GM19397 (cell line): ENCODE results near the gene ASL.
"Not testable (repeated sequence)": the region's sequence is repeated elsewhere in the genome, so short reads cannot be mapped to it uniquely, and the experiment has no call there.

Experiments used
- ATAC-seq: cut with Tn5 transposase; IDR thresholded peaks from one replicate; pipeline ENCODE4 v1.9.1; 2021; ENCODE audit warnings: mild to moderate bottlenecking, moderate library complexity; ENCODE audit not compliant: unreplicated experiment

The ASL gene

GRCh38 chr7:66075590-66076461 is at the start of gene ASL:
ASL (plus strand) TSS chr7:66075819; CDS start chr7:66076082, 263 bp downstream.
- peak; percentile 99 for ATAC-seq

- not testable (repeated sequence) for ATAC-seq
Measured at GRCh38 chr7:66028342-66028741, 47.3 kb upstream of the ASL start.

- no peak for ATAC-seq
Measured at GRCh38 chr7:66033471-66034385, 41.9 kb upstream of the ASL start.

DNA sequence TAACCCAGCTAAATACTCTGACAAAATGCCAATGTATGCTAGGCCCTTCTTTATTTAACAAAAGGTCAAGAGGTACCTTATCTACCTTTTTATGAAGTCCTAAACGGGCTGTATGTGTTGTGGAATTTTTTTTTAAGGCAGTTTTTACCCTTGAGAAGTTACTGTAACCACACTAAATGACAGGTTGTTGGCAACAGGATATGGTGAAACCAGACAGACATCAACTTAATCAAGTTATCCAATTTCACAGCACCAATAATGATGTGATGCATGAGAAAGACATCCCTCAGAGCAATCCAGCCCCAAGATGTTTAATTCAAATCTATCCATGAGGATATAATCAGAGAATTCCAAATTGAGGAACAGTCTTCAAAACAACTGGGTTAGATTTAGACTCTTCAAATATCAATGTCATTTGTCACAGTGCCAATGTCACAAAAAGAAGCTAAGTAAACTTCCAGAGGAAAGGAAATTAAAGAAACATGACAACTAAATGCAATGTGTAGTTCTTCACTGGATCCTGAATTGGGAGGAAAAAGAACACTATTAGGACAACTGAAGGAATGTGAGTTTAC is 41.1 kb upstream of the ASL start:
- not testable (repeated sequence) for ATAC-seq

DNA sequence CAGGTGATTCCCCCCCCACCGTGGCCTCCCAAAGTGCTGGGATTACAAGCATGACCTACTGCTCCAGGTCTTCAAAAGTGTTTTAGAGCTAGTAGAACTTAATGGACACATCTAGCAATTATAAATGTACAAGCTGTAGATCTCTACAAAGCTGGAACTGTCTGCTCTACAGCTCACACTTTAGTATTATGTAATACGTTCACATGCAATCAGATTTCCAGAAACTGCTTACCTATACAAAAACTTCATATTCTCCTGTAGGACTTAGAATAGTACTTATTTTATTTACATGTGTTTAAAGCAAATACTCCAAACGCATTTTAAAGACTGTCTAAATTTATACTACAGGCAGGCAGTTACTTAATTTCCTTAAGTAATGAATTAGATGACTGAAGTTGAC is 39.2 kb upstream of the ASL start:
- no peak for ATAC-seq

- ATAC-seq, result no peak
Measured at GRCh38 chr7:66036788-66037187, 38.8 kb upstream of the ASL start.

GRCh38 chr7:66039094-66039670 is 36.4 kb upstream of the ASL start:
- ATAC-seq, result no peak

DNA sequence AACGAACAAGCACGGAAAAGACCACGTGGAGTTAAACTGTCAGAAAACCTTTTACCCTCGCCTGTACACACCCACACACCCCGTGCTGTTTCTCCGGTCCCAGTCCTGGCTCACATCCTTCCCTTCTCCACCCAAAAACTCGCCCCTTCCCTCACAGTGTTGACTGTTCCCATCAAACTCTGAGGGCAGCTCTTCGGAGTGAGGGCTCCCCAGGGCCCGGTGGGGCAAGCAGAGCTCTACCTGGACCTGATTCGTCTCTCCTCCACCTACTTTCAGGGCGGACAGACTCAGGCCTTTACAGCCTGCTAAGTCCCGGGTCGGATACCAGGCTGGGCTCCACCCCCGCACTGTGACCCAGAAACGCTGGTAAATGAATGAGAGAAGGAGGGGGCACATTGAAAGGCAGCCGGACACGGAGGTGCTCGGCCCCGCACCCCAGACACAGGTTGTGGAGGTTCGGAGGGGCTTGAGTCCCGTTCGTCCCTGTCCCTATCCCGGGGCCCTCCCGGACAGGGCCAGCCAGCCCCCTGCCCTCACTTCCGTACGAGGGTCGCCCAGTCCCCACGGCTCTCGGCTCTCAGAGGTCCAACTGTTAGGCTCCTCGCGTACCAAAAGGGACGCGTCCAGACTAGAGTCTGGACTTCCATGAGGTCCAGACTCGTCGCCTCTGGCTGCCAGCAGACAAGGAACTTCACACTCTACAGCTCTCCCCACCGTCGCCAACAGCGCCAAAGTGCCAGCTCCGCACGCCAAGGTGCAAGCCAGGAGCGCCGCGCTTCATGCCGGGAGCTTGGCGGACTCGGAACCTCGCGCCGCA is 31.7 kb upstream of the ASL start:
- ATAC-seq, result no peak

GRCh38 chr7:66044498-66044854 is 31.1 kb upstream of the ASL start:
- not testable (repeated sequence) for ATAC-seq

DNA sequence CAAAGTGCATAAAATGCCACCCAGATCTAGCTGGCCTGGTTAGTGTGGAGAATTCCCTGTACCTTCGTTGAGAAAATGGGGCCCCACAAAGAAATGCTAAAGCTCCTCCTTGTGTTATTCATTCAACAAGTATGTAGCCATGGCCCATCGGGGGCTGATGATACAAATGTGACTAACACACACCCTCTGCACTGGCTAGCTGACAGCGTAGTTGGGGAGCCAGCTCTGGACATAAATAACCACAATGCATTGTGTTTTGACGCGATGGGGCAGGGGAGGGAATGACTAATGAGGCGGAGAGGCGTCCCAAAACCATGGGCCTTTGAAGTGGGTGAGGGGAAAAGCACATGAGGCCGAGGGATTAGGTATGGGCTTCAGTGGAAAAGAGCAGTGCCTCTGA is 28.2 kb upstream of the ASL start:
- no peak for ATAC-seq

GRCh38 chr7:66049886-66050285 is 25.7 kb upstream of the ASL start:
- ATAC-seq, result not testable (repeated sequence)

DNA sequence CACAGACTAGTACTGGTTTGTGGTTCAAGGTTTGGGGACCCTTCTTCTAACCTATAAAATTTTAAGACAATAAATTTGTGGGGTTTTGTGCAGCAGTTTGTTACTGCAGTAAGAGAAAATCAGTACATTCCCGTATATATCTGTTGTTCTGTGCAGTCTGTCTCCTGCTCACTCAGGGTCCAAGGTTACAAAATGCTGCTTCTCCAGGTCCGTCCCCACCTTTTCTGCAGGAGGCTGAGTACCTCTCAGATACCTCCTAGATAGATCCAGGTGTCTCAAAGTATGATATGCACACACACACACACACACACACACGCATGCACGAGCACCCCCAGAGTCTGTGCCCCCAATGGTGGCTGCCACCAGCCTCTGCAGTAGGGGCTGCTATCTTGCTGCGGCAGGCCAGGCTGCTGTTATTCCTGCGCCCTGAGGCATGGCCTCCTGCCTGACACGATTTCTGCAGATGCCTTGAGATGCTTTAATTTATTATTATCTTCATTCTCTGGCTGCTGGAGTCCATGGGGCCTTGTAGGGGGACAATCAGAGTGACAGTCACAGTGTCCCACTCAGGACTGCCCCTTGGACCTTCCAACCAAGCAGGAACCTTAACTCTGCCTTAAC is 25.2 kb upstream of the ASL start:
- ATAC-seq, result no peak

DNA sequence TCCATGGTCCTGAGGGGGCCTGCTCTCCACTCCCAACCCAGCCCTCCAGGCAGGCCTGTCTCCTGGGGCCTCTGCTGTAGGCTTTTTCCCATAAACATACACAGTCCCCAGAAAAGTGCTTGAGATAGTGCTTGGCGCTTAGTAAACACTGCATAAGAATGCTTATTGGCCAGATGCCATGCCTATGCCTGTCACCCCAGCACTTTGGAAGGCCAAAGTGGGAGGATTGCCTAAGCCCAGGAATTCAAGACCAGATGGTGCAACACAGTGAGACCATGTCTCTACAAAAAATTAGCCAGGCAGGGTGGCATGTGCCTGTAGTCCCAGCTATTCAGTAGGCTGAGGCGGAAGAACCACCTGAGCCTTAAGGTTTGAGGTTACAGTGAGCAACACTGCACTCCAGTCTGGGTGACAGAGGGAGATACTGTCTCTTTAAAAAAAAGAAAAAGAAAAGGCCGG is 24.6 kb upstream of the ASL start:
- ATAC-seq, result no peak

DNA sequence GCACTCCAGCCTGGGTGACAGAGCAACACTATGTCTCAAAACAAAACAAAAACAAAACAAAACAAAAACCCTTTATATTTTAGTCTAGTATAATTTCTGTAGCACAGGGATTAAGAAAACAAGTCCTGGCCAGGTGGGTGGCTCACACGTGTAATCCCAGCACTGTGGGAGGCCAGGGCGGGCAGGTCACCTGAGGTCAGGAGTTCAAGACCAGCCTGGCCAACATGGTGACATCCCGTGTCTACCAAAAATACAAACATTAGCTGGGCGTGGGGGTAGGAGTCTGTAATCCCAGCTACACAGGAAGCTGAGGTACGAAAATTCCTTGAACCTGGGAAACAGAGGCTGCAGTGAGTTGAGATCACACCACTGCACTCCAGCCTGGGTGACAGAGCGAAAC is 23.2 kb upstream of the ASL start:
- ATAC-seq, result no peak

GRCh38 chr7:66054063-66054462 is 21.6 kb upstream of the ASL start:
- ATAC-seq, result no peak

DNA sequence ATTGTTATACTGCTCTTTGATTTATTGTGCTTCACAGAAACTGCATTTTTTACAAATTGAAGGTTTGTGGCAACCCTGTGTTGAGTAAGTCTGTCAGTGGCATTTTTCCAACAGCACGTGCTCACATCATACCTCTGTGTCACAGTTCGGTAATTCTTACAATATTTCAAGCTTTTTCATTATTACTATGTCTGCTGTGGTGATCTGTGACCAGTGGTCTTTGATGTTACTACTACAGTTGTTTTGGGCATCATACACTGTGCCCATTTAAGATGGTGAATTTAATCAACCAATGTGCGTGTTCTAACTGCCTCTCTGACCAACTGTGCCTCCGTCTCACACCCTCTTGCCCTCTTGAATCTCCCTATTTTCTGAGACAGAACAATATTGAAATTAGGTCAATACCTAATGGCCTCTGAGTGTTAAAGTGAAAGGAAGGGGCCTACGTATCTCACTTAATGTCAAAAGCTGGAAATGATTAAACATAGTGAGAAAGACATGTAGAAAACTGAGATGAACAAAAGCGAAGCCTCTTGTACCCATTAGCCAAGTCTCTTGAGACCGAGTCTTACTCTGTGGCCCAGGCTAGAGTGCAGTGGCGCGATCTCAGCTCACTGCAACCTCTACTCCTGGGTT is 20.2 kb upstream of the ASL start:
- peak; percentile 84 for ATAC-seq

GRCh38 chr7:66060796-66061195 is 14.8 kb upstream of the ASL start:
- ATAC-seq, result no peak

- no peak for ATAC-seq
Measured at GRCh38 chr7:66069732-66070131, 5.9 kb upstream of the ASL start.

DNA sequence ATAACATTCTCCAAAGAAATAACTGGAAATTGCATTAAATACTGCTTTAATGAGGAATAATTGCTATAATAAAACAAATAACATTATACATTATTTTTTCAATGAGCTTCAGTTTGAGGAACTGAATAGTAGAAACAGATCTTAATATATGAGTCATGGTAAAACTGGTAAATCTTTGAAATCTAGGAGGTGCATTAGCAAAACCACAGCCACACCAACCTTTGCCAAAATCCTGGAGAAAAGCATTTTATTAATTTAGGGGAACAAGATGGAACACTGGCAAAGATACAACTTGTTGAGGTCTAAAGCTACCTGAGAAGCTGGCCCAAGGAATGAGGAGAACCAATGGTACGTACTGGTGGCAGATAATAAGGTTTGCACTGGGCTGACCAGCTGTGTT is 5.4 kb upstream of the ASL start:
- no peak for ATAC-seq
